Measurements from ENCODE around the gene PHF1. TPM values are rescaled to one million over a fixed set of nuclear protein-coding genes. Genes with fewer than 3 reads are reported as not detected.

PHF1 gene
- total and polyA plus RNA-seq, 4 donors: 7.2 to 13.5 (median 11.5) TPM

GRCh38 chr6:33426590-33427511 lies 16.0 kb downstream of the PHF1 start (continued):
- TF ChIP-seq ZBTB33 (IDR thresholded peaks at IDR 0.05) (no peak), FOXA1 (IDR thresholded peaks at IDR 0.05) (no peak), JUND (IDR thresholded peaks at IDR 0.05) (no peak), NR2F2 (IDR thresholded peaks at IDR 0.05) (no peak), RAD21 (IDR thresholded peaks at IDR 0.05) (no peak), FOXA2 (IDR thresholded peaks at IDR 0.05) (no peak)

- Histone ChIP-seq H3K27me3 (ENCODE audit: control insufficient read depth in 4 of 4, insufficient read depth in 4 of 4, low read length in 3 of 4) (no peaks in the 10 kb centered on the region), H3K36me3 (ENCODE audit: control insufficient read depth in 4 of 4, insufficient read depth in 3 of 4, low read depth in 1 of 4, low read length in 3 of 4) (no peaks in the 10 kb centered on the region), H3K4me1 (ENCODE audit: control insufficient read depth in 4 of 4, insufficient read depth in 4 of 4, low read length in 3 of 4) (peaks cover 13 to 47% (median 28%) of the 10 kb centered on the region in 4 donors), H3K9me3 (ENCODE audit: control insufficient read depth in 4 of 4, low read length in 3 of 4) (no peaks in the 10 kb centered on the region), H3K4me3 (ENCODE audit: low read depth in 1 of 3, low read length in 3 of 3) (peak overlapping the region; percentile 36 to 60 (median 58)), H3K27ac (ENCODE audit: low read depth in 1 of 2, low read length in 2 of 2) (peak overlapping the region; percentile 40 to 42), H3K9ac (ENCODE audit: low read depth in 1 of 2, low read length in 2 of 2) (peak overlapping the region in 1 of 2 donors; percentile 56)
- TF ChIP-seq JUND (IDR thresholded peaks at IDR 0.05) (no peak), CTCF (IDR thresholded peaks at IDR 0.05; ENCODE audit: low read depth, low read length, missing input control) (no peak), GABPA (IDR thresholded peaks at IDR 0.05 in 1 of 2, conservative IDR thresholded peaks at IDR 0.05 in 1 of 2) (no peak), HNF4A (conservative IDR thresholded peaks at IDR 0.05) (no peak)
- DNase-seq (ENCODE audit: low spot score): peak; percentile 57
- WGBS: under 1% methylated on average over 78 of the region's 79 CpGs
These were observed 16.9 kb downstream of the PHF1 start for GRCh38 chr6:33427585-33428223.

GRCh38 chr6:33428224-33428965 lies 17.6 kb downstream of the PHF1 start:
- WGBS: 19% methylated on average over 33 of the region's 33 CpGs

More at GRCh38 chr6:33428224-33428965, 17.6 kb downstream of the PHF1 start:
- Histone ChIP-seq H3K9me3 (ENCODE audit: control insufficient read depth in 4 of 4, low read length in 3 of 4) (no peaks in the 10 kb centered on the region), H3K27me3 (ENCODE audit: control insufficient read depth in 4 of 4, insufficient read depth in 4 of 4, low read length in 3 of 4) (no peaks in the 10 kb centered on the region), H3K27ac (ENCODE audit: low read depth in 1 of 2, low read length in 2 of 2) (peak overlapping the region; percentile 15 to 16), H3K9ac (ENCODE audit: low read depth in 1 of 2, low read length in 2 of 2) (no peak overlapping the region), H3K4me3 (ENCODE audit: low read depth in 1 of 3, low read length in 3 of 3) (peak overlapping the region in 2 of 3 donors; percentile 5 to 60), H3K4me1 (ENCODE audit: control insufficient read depth in 4 of 4, insufficient read depth in 4 of 4, low read length in 3 of 4) (peaks cover 13 to 47% (median 28%) of the 10 kb centered on the region in 4 donors), H3K36me3 (ENCODE audit: control insufficient read depth in 4 of 4, insufficient read depth in 3 of 4, low read depth in 1 of 4, low read length in 3 of 4) (no peaks in the 10 kb centered on the region)
- no peak for DNase-seq (ENCODE audit: low spot score)
- TF ChIP-seq RAD21 (IDR thresholded peaks at IDR 0.05) (peak in 1 of 2 donors; percentile 46), HNF4A (conservative IDR thresholded peaks at IDR 0.05) (no peak), TAF1 (conservative IDR thresholded peaks at IDR 0.05) (no peak), REST (IDR thresholded peaks at IDR 0.05) (no peak), CTCF (IDR thresholded peaks at IDR 0.05; ENCODE audit: low read depth, low read length, missing input control) (peak; percentile 36), YY1 (IDR thresholded peaks at IDR 0.05) (no peak), ZBTB33 (IDR thresholded peaks at IDR 0.05) (no peak), GABPA (IDR thresholded peaks at IDR 0.05 in 1 of 2, conservative IDR thresholded peaks at IDR 0.05 in 1 of 2) (no peak), JUND (IDR thresholded peaks at IDR 0.05) (no peak)

Measured in liver (tissue), 9 donors.